NCI-H510A treated with DMSO at 0.1 percent for 48 hours (cell line): ENCODE results near the gene TNFAIP1.
A peak's percentile ranks its signal among the peaks of the same experiment; 100 is the strongest.

Source experiments
- DNase-seq: peaks from one replicate; lab custom pipeline; 2025; lab: John Stamatoyannopoulos, UW

The TNFAIP1 gene

GRCh38 chr17:28371245-28372202, 36.0 kb downstream of the TNFAIP1 start, which contains the start of gene SARM1:
TSS of gene SARM1 (plus strand) at chr17:28371694. CDS start at chr17:28372033, 339 bp downstream.
- DNase-seq = peak; percentile 94

GRCh38 chr17:28372203-28372944, 36.8 kb downstream of the TNFAIP1 start:
- DNase-seq = no peak

GRCh38 chr17:28372945-28373274, 37.3 kb downstream of the TNFAIP1 start:
- DNase-seq = no peak

- DNase-seq = no peak
These were observed 44.5 kb downstream of the TNFAIP1 start for GRCh38 chr17:28379814-28380801.

GRCh38 chr17:28381141-28381825, 45.7 kb downstream of the TNFAIP1 start:
- no peak for DNase-seq

GRCh38 chr17:28384281-28385036, 48.9 kb downstream of the TNFAIP1 start:
- DNase-seq = no peak

GRCh38 chr17:28385037-28385400, 49.5 kb downstream of the TNFAIP1 start:
- no peak for DNase-seq

GRCh38 chr17:28385406-28385805, 49.8 kb downstream of the TNFAIP1 start:
- DNase-seq = no peak

GRCh38 chr17:28386391-28386790, 50.8 kb downstream of the TNFAIP1 start:
- no peak for DNase-seq

- DNase-seq = no peak
These were observed 52.5 kb downstream of the TNFAIP1 start for GRCh38 chr17:28388106-28388505.

- DNase-seq = no peak
These were observed 54.6 kb downstream of the TNFAIP1 start for GRCh38 chr17:28390141-28390540.

GRCh38 chr17:28390563-28390962, 55.0 kb downstream of the TNFAIP1 start:
- no peak for DNase-seq

GRCh38 chr17:28390984-28391383, 55.4 kb downstream of the TNFAIP1 start:
- DNase-seq = no peak

GRCh38 chr17:28391401-28391800, 55.8 kb downstream of the TNFAIP1 start:
- DNase-seq = no peak

GRCh38 chr17:28392491-28392890, 56.9 kb downstream of the TNFAIP1 start:
- no peak for DNase-seq

GRCh38 chr17:28394337-28395116, 59.0 kb downstream of the TNFAIP1 start:
- no peak for DNase-seq

GRCh38 chr17:28395426-28395825, 59.9 kb downstream of the TNFAIP1 start:
- no peak for DNase-seq

GRCh38 chr17:28395968-28396367, 60.4 kb downstream of the TNFAIP1 start:
- DNase-seq = no peak
